Activated T-cell treated with anti-CD3 and anti-CD28 coated beads, Interleukin-2, amount 50 U/mL, for 1 hour (primary cell): ENCODE results near the gene CPNE2.
"Not testable (repeated sequence)": the region's sequence is repeated elsewhere in the genome, so short reads cannot be mapped to it uniquely, and the experiment has no call there.

Experiments
- DNase-seq: peaks from one replicate; pipeline ENCODE4 v3.0.0-alpha.2; 2020

Gene CPNE2

GRCh38 chr16:57091975-57092785 is at the start of gene CPNE2:
Gene CPNE2, plus strand, starts transcription at chr16:57092583. Its CDS starts 18,160 bp downstream, at chr16:57110743.
- peak; percentile 45 for DNase-seq

GRCh38 chr16:57043248-57043647 is 49.1 kb upstream of the CPNE2 start:
- DNase-seq: no peak

GRCh38 chr16:57044931-57045693 is 47.3 kb upstream of the CPNE2 start:
- no peak for DNase-seq

GRCh38 chr16:57045694-57046381 is 46.5 kb upstream of the CPNE2 start:
- DNase-seq: peak; percentile 51

- DNase-seq: no peak
These were observed 44.3 kb upstream of the CPNE2 start for GRCh38 chr16:57048095-57048494.

GRCh38 chr16:57049678-57050077 is 42.7 kb upstream of the CPNE2 start:
- no peak for DNase-seq

- no peak for DNase-seq
These were observed 40.6 kb upstream of the CPNE2 start for GRCh38 chr16:57051696-57052228.

GRCh38 chr16:57053206-57053605 is 39.2 kb upstream of the CPNE2 start:
- DNase-seq: no peak

GRCh38 chr16:57054338-57054737 is 38.0 kb upstream of the CPNE2 start:
- no peak for DNase-seq

- DNase-seq: no peak
These were observed 37.6 kb upstream of the CPNE2 start for GRCh38 chr16:57054771-57055170.

GRCh38 chr16:57055671-57056070 is 36.7 kb upstream of the CPNE2 start:
- DNase-seq: no peak

- DNase-seq: no peak
These were observed 34.0 kb upstream of the CPNE2 start for GRCh38 chr16:57058291-57058861.

- no peak for DNase-seq
These were observed 31.9 kb upstream of the CPNE2 start for GRCh38 chr16:57060323-57061083.

- DNase-seq: no peak
These were observed 31.1 kb upstream of the CPNE2 start for GRCh38 chr16:57061084-57061905.

GRCh38 chr16:57062329-57062728 is 30.1 kb upstream of the CPNE2 start:
- DNase-seq: no peak

- not testable (repeated sequence) for DNase-seq
These were observed 29.2 kb upstream of the CPNE2 start for GRCh38 chr16:57063189-57063588.

- no peak for DNase-seq
These were observed 27.4 kb upstream of the CPNE2 start for GRCh38 chr16:57064995-57065394.

GRCh38 chr16:57066625-57067024 is 25.8 kb upstream of the CPNE2 start:
- no peak for DNase-seq

- DNase-seq: no peak
These were observed 25.0 kb upstream of the CPNE2 start for GRCh38 chr16:57067347-57067746.

GRCh38 chr16:57069053-57069452 is 23.3 kb upstream of the CPNE2 start:
- DNase-seq: no peak
